ENCODE data around the gene SMARCA2.

DNA sequence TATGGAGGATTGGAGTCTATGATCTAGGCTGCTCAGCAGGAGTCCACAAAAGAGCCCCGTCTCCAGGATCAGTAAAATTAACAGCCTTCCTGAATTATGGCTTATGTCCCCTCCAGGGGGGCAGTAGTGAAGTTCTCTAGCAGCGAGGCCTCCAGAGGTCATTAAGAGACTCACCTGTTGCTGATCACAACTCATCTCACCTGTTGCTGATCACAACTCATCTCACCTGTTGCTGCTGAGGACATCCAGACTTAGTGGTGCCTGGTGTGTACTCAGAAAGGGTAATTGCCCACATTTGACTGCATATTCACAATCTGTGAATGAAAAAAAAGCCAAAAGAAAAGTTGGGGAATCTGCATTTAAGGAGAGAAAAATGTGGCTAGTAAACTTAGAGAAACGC lies 129.5 kb downstream of the SMARCA2 start:
- TF ChIP-seq, protein P1, sequence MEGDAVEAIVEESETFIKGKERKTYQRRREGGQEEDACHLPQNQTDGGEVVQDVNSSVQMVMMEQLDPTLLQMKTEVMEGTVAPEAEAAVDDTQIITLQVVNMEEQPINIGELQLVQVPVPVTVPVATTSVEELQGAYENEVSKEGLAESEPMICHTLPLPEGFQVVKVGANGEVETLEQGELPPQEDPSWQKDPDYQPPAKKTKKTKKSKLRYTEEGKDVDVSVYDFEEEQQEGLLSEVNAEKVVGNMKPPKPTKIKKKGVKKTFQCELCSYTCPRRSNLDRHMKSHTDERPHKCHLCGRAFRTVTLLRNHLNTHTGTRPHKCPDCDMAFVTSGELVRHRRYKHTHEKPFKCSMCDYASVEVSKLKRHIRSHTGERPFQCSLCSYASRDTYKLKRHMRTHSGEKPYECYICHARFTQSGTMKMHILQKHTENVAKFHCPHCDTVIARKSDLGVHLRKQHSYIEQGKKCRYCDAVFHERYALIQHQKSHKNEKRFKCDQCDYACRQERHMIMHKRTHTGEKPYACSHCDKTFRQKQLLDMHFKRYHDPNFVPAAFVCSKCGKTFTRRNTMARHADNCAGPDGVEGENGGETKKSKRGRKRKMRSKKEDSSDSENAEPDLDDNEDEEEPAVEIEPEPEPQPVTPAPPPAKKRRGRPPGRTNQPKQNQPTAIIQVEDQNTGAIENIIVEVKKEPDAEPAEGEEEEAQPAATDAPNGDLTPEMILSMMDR (conservative IDR thresholded peaks at IDR 0.05; ENCODE audit: low read depth, low read length) = no peak
- TF ChIP-seq EZH2 (IDR thresholded peaks at IDR 0.05; ENCODE audit: low read length, unreplicated experiment) (no peak), EZH2phosphoT487 (IDR thresholded peaks at IDR 0.05; ENCODE audit: borderline replicate concordance, low read length) (no peak)

All from PC-3 (cell line).